ENCODE data around the gene SEMA3D. TPM values are rescaled to one million over a fixed set of nuclear protein-coding genes. Genes with fewer than 3 reads are reported as not detected.

The SEMA3D gene
- total RNA-seq, 1 experiment from 2014 or later, result 0.61 TPM

DNA sequence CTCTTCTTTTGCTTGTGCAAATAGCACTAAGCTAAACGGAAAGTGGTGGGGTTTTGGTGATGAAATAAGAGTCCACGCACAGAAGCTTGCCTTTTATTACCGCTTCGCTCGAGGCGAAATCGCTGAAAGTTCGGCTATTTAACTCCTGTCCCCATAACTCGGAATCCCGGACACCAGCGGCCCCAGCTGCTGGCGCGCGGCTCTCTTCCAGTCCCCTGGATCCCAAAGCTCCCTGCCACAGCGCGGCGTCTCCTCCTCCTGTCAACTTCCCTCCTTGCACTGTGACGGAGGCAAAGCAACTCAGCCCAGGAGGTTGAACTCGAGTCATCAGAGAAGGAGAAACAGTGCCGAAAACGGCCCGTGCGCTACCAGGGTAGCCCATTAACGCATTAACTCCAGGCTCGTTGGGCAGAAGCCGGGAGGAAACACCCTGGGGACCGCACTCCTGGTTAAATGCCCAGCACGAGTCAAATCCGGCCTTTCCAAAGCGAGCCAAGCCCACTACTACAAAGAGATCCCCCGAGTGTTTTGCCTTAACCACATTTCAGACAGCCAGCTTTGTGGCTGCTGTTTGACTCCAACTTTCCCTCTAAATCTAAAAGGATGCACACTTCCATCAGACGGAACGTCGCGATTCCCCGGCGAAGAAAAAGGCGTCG lies 1.3 kb downstream of the SEMA3D start:
- no peaks in the 10 kb centered on the region for H3K4me1 ChIP-seq
- Mint-ChIP-seq H3K9me3 (ENCODE audit: unreplicated experiment) (peaks cover 7% of the 10 kb centered on the region), H3K27ac (ENCODE audit: unreplicated experiment) (no peak overlapping the region), H3K4me1 (ENCODE audit: low read depth, unreplicated experiment) (no peaks in the 10 kb centered on the region), H3K4me3 (ENCODE audit: unreplicated experiment) (peak overlapping the region; percentile 64), H3K36me3 (ENCODE audit: insufficient read depth, unreplicated experiment) (no peaks in the 10 kb centered on the region), H3K27me3 (ENCODE audit: insufficient read depth, unreplicated experiment) (no peaks in the 10 kb centered on the region)
- no TSS peak for BruUV-seq (replicated peaks)
- H3K27me3 ChIP-seq (replicated peaks; ENCODE audit: control insufficient read depth, insufficient read depth, low read length), result no peaks in the 10 kb centered on the region
- ChIA-PET POLR2A (no interaction called here), CTCF (no interaction called here)
- intact Hi-C loops (cut with micrococcal nuclease; ENCODE audit: unreplicated experiment), result loop anchor here (5.0 kb wide), 1 partner anchor 277 kb away; no protein-coding TSS in a partner anchor
- H3K4me3 ChIP-seq (ENCODE audit: low read depth, low read length), result no peak overlapping the region
- no peaks in the 10 kb centered on the region for H3K36me3 ChIP-seq (ENCODE audit: control insufficient read depth, insufficient read depth, low read length)
- TF ChIP-seq, protein P1, sequence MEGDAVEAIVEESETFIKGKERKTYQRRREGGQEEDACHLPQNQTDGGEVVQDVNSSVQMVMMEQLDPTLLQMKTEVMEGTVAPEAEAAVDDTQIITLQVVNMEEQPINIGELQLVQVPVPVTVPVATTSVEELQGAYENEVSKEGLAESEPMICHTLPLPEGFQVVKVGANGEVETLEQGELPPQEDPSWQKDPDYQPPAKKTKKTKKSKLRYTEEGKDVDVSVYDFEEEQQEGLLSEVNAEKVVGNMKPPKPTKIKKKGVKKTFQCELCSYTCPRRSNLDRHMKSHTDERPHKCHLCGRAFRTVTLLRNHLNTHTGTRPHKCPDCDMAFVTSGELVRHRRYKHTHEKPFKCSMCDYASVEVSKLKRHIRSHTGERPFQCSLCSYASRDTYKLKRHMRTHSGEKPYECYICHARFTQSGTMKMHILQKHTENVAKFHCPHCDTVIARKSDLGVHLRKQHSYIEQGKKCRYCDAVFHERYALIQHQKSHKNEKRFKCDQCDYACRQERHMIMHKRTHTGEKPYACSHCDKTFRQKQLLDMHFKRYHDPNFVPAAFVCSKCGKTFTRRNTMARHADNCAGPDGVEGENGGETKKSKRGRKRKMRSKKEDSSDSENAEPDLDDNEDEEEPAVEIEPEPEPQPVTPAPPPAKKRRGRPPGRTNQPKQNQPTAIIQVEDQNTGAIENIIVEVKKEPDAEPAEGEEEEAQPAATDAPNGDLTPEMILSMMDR (IDR thresholded peaks at IDR 0.05; ENCODE audit: insufficient read depth in 1 of 2, low read depth in 1 of 2, low read length in 1 of 2, severe bottlenecking in 1 of 2, unreplicated experiment in 1 of 2), result no peak
- DNase-seq, result no peak
- peaks cover 6% of the 10 kb centered on the region; the same call in 1 of the 2 replicates for H3K9me3 ChIP-seq

DNA sequence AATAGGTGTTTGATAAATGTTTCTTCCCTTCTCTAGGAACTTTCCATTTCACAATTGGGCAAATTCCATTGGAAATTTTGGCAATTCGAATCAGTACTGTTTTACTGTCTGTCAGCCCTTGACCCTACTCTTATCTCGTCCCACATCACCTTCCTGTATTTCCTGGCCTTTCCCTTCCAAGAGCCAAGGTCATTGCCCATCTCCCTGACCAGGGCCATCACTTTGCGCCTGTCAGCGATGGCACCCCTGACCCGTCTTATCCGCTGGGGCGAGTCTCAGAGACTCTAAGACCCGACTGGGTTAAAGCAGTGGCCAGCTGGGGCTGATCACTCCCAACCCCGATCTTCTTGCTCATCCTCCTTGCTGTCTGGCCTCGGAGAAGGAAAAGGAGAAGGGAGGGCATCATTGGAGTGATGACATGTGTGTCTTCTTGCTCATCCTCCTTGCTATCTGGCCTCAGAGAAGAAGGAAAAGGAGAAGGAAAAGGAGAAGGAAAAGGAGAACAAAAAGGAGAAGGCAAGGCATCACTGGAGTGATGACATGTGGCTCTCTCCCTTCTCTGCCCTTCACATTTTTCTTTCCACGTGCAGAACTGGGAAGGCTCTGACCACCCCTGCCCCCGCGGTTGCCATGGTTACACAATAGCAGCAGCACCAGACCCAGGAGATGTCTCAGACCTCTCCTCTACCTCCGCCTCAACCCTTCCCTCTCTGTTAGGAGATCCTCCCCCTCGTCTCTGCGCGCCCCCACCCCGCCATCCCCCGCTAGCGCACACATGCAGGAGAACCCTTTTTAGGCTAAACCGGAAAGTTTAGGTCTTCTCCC lies 2.0 kb downstream of the SEMA3D start:
- H3K9me3 ChIP-seq, result peaks cover 12% of the 10 kb centered on the region; the same call in 1 of the 2 replicates
- TF ChIP-seq, protein P1 (IDR thresholded peaks at IDR 0.05; ENCODE audit: insufficient read depth in 1 of 2, low read depth in 1 of 2, low read length in 1 of 2, severe bottlenecking in 1 of 2, unreplicated experiment in 1 of 2), result no peak
- ChIA-PET CTCF (no interaction called here), POLR2A (no interaction called here)
- H3K4me3 ChIP-seq (ENCODE audit: low read depth, low read length), result no peak overlapping the region
- intact Hi-C loops (cut with micrococcal nuclease; ENCODE audit: unreplicated experiment), result loop anchor here (5.0 kb wide), 1 partner anchor 277 kb away; no protein-coding TSS in a partner anchor
- no peaks in the 10 kb centered on the region for H3K36me3 ChIP-seq (ENCODE audit: control insufficient read depth, insufficient read depth, low read length)
- no peaks in the 10 kb centered on the region for H3K27me3 Mint-ChIP-seq (ENCODE audit: insufficient read depth, unreplicated experiment)
- BruUV-seq (replicated peaks), result no TSS peak
- no peaks in the 10 kb centered on the region for H3K27me3 ChIP-seq (replicated peaks; ENCODE audit: control insufficient read depth, insufficient read depth, low read length)
- H3K4me1 ChIP-seq, result no peaks in the 10 kb centered on the region
- DNase-seq, result no peak
- no peaks in the 10 kb centered on the region for H3K4me1 Mint-ChIP-seq (ENCODE audit: low read depth, unreplicated experiment)
- H3K9me3 Mint-ChIP-seq (ENCODE audit: unreplicated experiment), result peaks cover 15% of the 10 kb centered on the region
- H3K36me3 Mint-ChIP-seq (ENCODE audit: insufficient read depth, unreplicated experiment), result no peaks in the 10 kb centered on the region
- H3K27ac Mint-ChIP-seq (ENCODE audit: unreplicated experiment), result no peak overlapping the region
- no peak overlapping the region for H3K4me3 Mint-ChIP-seq (ENCODE audit: unreplicated experiment)

DNA sequence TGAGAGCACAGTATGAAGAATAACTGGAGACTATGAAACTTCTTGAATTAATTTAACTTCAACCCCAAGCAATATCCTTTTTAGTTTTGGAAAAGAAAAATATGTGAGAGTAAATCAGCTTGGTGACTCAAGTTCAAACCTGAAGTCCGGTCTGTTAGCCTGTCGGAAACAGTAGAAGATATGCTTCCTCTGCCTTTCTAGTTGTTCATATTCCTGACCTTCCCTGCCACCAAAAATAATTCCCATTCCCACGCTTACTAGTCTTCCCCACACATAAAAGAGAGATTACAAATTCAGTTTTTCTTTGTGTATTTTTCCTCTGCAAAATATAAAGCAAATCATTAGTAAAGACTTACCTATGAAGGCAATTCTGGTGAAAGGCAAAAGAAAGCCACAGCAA lies 3.6 kb downstream of the SEMA3D start:
- H3K4me3 Mint-ChIP-seq (ENCODE audit: unreplicated experiment), result no peak overlapping the region
- peaks cover 23% of the 10 kb centered on the region for H3K9me3 Mint-ChIP-seq (ENCODE audit: unreplicated experiment)
- H3K27ac Mint-ChIP-seq (ENCODE audit: unreplicated experiment), result no peak overlapping the region
- CTCF ChIA-PET, result no interaction called here
- intact Hi-C loops (cut with micrococcal nuclease; ENCODE audit: unreplicated experiment), result no loop called here
- H3K27me3 Mint-ChIP-seq (ENCODE audit: insufficient read depth, unreplicated experiment), result no peaks in the 10 kb centered on the region
- H3K36me3 Mint-ChIP-seq (ENCODE audit: insufficient read depth, unreplicated experiment), result peaks cover under 1% of the 10 kb centered on the region
- H3K36me3 ChIP-seq (ENCODE audit: control insufficient read depth, insufficient read depth, low read length), result no peaks in the 10 kb centered on the region
- no peaks in the 10 kb centered on the region for H3K4me1 ChIP-seq
- H3K9me3 ChIP-seq, result peaks cover 24% of the 10 kb centered on the region
- TF ChIP-seq, protein P1 (IDR thresholded peaks at IDR 0.05; ENCODE audit: insufficient read depth in 1 of 2, low read depth in 1 of 2, low read length in 1 of 2, severe bottlenecking in 1 of 2, unreplicated experiment in 1 of 2), result no peak
- POLR2A ChIA-PET, result no interaction called here
- no peaks in the 10 kb centered on the region for H3K4me1 Mint-ChIP-seq (ENCODE audit: low read depth, unreplicated experiment)
- no peaks in the 10 kb centered on the region for H3K27me3 ChIP-seq (replicated peaks; ENCODE audit: control insufficient read depth, insufficient read depth, low read length)
- no peak for DNase-seq
- no TSS peak for BruUV-seq (replicated peaks)
- no peak overlapping the region for H3K4me3 ChIP-seq (ENCODE audit: low read depth, low read length)

Data from Caco-2 (cell line).